Measurements from ENCODE around the gene LAMP1. TPM values are rescaled to one million over a fixed set of nuclear protein-coding genes. Genes with fewer than 3 reads are reported as not detected.

The LAMP1 gene
- total RNA-seq, 3 donors from 2014 or later, result 182 to 207 (median 205) TPM

GRCh38 chr13:113322043-113322461 lies 25.0 kb downstream of the LAMP1 start:
- intact Hi-C loops (cut with DNase I, micrococcal nuclease), result no loop called here
- Histone ChIP-seq H3K4me1 (ENCODE audit: low read depth) (no peaks in the 10 kb centered on the region), H3K36me3 (ENCODE audit: low read depth) (peaks cover 7% of the 10 kb centered on the region), H3K9me3 (no peaks in the 10 kb centered on the region), H3K4me3 (no peak overlapping the region)
- DNase-seq (no peak), ATAC-seq (no peak)
- no peak for TF ChIP-seq CTCF (IDR thresholded peaks at IDR 0.05)

DNA sequence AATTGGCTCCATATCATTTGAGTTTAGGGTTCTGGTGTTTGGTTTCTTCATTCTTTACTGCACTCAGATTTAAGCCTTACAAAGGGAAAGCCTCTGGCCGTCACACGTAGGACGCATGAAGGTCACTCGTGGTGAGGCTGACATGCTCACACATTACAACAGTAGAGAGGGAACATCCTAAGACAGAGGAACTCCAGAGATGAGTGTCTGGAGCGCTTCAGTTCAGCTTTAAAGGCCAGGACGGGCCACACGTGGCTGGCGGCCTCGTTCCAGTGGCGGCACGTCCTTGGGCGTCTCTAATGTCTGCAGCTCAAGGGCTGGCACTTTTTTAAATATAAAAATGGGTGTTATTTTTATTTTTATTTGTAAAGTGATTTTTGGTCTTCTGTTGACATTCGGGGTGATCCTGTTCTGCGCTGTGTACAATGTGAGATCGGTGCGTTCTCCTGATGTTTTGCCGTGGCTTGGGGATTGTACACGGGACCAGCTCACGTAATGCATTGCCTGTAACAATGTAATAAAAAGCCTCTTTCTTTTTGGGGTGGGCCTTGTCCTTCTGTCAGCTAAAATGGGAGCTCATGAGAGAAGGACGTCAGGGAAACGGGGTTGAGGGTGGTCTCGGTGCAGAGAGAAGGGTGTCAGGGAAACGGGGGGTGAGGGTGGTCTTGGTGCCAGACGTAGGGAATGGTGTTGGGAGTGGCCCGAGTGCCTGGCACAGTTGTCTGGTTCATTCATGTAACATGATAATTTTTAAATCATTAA lies 26.0 kb downstream of the LAMP1 start:
- no peak for TF ChIP-seq CTCF (IDR thresholded peaks at IDR 0.05)
- Histone ChIP-seq H3K9me3 (no peaks in the 10 kb centered on the region), H3K4me3 (no peak overlapping the region), H3K4me1 (ENCODE audit: low read depth) (no peaks in the 10 kb centered on the region), H3K36me3 (ENCODE audit: low read depth) (peaks cover 7% of the 10 kb centered on the region)
- ATAC-seq (no peak), DNase-seq (no peak)
- intact Hi-C loops (cut with DNase I, micrococcal nuclease), result no loop called here

- no peak for ATAC-seq
- no peak for DNase-seq
- Histone ChIP-seq H3K36me3 (ENCODE audit: low read depth) (peaks cover 7% of the 10 kb centered on the region), H3K9me3 (no peaks in the 10 kb centered on the region), H3K4me1 (ENCODE audit: low read depth) (no peaks in the 10 kb centered on the region), H3K4me3 (no peak overlapping the region)
- intact Hi-C loops (cut with DNase I, micrococcal nuclease), result no loop called here
- TF ChIP-seq CTCF (IDR thresholded peaks at IDR 0.05), result no peak
Measured at GRCh38 chr13:113323869-113324268, 26.8 kb downstream of the LAMP1 start.

GRCh38 chr13:113324398-113324797 lies 27.4 kb downstream of the LAMP1 start:
- Histone ChIP-seq H3K4me1 (ENCODE audit: low read depth) (no peaks in the 10 kb centered on the region), H3K9me3 (no peaks in the 10 kb centered on the region), H3K4me3 (no peak overlapping the region), H3K36me3 (ENCODE audit: low read depth) (peaks cover 7% of the 10 kb centered on the region)
- intact Hi-C loops (cut with DNase I, micrococcal nuclease), result no loop called here
- TF ChIP-seq CTCF (IDR thresholded peaks at IDR 0.05), result no peak
- no peak for DNase-seq
- ATAC-seq, result no peak

GRCh38 chr13:113325779-113326178 lies 28.7 kb downstream of the LAMP1 start:
- TF ChIP-seq CTCF (IDR thresholded peaks at IDR 0.05), result no peak
- intact Hi-C loops (cut with DNase I, micrococcal nuclease), result no loop called here
- ATAC-seq, result no peak
- Histone ChIP-seq H3K36me3 (ENCODE audit: low read depth) (peaks cover under 1% of the 10 kb centered on the region), H3K4me1 (ENCODE audit: low read depth) (no peaks in the 10 kb centered on the region), H3K9me3 (no peaks in the 10 kb centered on the region), H3K4me3 (no peak overlapping the region)
- no peak for DNase-seq

Data from mucosa of descending colon (tissue), 3 donors.